ENCODE results near the gene MICAL2.

The MICAL2 gene

DNA sequence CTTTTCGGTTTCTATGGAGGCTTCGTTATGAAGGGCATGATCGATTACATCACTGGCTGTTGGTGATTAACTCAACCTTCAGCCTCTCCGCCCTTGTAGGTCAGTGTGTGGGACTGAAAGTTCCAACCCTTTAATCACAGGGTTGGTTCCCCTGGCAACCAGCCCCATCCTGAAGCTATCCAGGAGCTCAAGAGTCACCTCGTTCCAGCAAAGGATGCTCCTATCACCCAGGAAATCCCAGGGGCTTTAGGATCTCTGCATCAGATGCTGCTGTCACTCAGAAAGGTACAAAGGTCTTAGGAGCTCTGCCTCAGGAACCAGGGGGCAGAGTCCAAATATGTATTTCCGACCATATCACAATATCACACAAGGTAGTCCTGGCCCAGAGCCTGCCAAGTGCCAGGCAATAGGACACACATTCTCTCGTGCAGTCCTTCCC is 143.5 kb downstream of the MICAL2 start:
- no peak for DNase-seq

DNA sequence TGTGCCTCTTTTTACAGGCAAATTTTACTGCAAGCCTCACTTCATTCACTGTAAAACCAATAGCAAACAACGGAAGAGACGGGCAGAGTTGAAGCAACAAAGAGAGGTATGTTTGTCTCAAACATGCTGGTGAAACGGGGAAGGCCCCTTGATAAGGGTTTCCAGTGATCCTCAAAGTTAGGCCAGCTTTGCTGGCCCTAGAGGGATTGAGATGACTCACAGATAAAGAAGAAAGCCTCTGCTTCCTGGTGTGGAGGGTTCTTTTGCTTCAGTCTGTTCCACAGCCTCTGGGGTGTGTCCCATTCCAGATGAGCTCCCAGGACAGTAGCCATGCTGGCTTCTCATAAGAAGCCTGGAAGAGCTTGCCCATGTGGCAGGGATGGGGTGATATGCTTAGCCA is 148.1 kb downstream of the MICAL2 start:
- no peak for DNase-seq

GRCh38 chr11:12259956-12260355 is 149.6 kb downstream of the MICAL2 start:
- DNase-seq: no peak

DNA sequence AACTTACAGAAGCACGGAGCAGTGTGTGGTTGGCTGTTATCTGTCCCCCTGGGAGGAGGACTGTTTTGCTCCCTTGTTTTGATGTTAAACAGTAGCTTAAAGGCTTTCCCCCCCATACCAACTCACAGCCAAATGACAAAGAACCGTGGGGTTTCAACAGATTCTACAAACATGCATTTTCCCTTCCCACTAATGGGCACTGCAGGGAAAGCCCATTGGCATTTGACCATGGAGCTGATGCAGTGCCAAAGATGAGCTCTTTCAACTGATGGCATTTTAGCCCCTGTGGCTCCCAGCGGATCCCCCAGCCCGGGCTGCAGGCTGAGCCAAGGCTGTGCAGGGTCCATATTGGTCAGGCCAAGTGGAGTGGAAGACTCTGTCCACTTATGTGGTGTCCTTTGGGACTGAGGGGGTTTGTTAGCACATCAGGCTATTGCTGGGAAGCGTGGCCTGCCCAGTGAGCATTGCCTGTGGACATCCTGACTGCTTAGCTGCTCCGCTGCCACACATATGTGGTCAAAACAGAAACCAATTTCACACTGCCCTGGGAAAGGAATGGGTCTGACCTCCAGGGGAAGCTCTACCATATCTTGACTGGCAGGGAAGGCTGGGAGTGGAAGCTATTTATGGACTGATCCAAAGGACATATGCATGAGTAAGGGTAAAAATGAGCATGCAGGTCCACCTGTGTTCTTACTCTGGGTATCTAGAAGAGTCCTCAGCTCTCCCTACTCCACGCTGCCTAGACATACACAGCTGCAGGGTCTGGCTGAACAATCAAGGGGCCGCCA is 150.5 kb downstream of the MICAL2 start:
- no peak for DNase-seq

GRCh38 chr11:12261551-12261950 is 151.2 kb downstream of the MICAL2 start:
- no peak for DNase-seq

GRCh38 chr11:12263141-12263693 is 152.8 kb downstream of the MICAL2 start:
- no peak for DNase-seq

DNA sequence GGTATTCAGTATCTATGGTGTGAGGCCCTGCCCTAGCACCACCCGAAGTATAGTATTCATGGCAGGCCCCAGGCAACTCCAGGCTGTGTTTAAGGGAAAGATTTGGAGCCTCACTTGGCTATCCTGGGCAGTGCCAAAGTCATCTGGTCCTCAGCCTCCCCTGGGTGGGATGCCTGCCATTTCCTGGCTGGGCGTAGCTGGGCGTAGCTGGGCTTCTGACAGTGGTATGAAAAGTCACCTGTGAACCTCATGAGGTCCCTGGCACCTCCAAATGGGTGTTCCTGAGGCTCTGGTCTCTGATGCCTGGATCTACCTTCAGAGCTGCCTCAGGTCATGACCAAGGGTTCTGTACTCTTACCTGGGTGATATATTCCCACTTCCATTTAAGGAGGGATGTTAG is 154.0 kb downstream of the MICAL2 start:
- no peak for DNase-seq

GRCh38 chr11:12266132-12266531 is 155.7 kb downstream of the MICAL2 start:
- DNase-seq: no peak

- no peak for DNase-seq
Observed at GRCh38 chr11:12266943-12267342, 156.6 kb downstream of the MICAL2 start.

- no peak for DNase-seq
Observed at GRCh38 chr11:12267921-12268320, 157.5 kb downstream of the MICAL2 start.

- no peak for DNase-seq
Observed at GRCh38 chr11:12269104-12269441, 158.7 kb downstream of the MICAL2 start.

DNA sequence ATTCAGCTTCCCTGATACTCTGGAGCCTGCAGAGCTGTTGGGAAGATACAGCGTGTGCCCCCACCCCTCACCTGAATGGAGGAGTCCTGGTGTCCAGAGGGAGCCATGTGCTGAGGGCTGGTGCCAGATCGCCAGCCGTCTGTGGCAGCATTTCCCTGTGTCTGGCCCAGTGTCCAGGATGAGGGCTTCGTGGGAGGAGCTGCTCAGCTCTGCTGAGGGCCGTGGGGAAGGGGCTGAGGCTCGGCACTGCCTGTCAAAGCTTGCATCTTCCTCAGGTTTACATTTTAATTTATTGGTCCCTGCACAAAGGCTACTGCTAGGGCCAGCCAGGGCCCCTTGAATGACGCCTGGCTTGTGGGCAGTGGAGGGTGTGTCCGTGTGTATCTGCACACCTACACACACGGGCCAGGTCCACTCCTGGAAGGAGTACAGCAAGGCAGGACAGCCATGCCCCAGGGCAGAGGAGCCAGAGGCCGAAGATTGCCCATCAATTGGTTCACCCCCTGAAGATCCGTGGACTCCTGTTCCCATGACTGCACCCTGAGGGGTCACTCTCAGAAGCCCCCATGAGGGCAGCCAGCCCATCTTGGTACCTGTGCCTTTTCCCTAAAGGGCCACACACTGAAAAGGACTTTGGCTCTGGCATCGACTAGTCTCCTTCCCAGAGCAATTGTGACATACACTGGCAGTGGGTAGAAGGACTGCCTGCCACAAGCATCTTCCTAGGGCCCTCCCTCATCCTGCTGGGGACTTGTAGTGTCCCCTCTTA is 159.2 kb downstream of the MICAL2 start:
- no peak for DNase-seq

DNA sequence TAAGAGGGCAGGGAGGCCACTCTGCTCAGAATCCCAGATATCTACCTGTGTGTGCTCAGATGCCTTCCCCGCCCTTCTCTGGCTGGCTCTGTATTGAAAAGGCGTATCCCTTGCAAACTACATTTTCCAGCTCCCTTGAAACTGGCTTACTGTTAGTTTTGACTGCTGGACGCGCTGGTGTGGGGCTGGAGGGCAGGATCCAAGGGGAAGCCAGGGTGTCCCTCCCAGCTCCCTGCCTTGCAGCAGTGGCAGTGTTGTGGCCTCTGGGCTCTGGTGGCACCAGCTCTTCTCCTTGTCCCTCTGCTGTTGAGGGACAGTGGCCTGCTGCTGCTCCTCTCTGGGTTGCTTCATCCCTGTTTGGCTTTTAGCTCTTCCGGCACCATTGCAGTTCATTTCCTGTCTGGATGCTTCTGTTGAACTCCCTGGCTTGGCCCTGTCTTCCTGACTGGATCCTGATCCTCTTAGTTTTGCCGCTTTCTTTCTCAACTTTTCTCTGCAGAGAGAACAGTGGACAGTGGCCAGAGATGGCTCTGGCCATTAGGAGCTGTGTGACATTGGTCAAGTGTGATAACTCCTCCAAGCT is 159.9 kb downstream of the MICAL2 start:
- DNase-seq: no peak

DNA sequence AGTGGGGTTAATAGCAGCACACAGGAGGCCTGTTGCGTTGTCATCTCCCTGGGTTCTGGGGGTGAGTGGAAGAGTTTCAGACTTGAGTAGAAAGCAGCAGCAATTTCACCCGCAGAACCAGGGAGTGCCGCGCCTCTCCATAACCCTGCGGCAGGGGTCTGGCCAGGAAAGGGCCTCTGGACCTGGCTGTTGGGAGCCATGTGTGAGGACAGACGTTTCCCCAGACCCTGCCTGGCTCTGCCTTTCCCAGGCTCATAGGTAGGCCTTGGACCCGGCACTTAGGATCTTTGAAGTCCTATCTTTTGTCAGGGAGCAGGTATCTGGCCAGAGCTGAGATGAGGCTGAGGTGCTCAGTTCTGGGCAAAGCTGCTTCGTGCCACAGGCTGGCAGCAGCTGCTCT is 160.4 kb downstream of the MICAL2 start:
- no peak for DNase-seq

DNA sequence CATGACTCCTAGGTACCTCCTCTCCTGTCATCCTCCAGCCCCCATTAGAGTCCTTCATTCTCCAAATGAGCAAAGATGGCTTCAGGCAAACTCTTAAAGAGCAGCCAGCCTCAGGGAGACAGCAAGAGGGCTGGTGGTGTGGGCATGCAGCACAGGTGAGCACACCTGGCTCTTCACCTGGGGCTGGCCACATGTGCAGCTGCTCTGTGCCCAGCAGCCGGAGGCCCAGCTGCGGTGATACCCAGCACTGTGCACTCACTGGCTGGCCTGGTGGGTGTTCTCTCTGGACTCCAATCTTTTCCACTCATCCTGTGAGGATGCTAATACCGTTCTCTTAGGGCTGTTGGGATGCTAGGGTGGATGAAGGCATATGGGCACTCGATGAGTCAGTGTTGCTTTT is 160.9 kb downstream of the MICAL2 start:
- no peak for DNase-seq

DNA sequence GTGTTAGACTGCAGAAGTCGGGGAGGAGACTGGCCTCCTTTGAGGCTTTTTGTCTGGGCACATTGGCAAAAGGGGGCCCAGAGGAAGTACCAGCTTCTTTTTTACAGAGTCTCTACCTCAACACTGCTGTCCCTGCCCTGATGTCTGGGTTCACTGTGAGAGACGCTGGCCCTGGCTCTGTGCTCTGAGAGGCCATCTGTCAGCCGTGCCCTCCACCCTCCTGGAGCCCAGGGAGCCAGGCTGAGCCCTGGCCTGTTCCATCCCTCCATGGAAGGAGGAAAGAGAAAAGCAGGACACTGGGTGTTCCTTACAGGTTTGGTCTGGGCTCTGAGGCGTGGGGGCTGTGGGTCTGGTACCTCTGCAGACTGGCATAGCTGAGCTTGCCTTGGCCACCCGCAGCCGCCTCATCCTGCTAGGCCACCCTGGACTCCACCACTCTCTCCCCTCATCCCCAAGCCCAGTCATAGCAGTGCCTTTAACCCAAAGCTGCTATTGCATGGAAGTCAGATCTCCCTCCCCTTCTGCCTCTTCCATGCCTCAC is 161.5 kb downstream of the MICAL2 start:
- DNase-seq: no peak

- no peak for DNase-seq
Observed at GRCh38 chr11:12272821-12273617, 162.6 kb downstream of the MICAL2 start.

DNA sequence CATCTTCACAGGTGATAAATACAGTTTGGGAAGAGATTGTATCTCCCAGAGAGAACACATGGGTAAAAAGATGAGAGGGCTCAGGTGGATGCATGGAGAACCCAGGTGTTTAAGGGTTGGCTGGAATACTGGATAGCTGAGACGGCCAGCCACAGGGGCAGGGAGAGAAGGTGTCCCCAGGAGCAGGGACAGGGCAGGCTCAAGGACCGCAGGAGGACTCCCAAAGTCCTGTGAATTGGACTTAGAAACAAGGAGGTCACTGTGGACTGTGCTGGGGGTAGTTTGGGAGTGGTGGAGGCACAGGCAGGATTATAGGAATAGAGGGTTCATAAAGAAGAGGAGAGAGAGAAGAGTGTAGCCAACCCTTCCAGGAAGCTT is 163.2 kb downstream of the MICAL2 start:
- no peak for DNase-seq

DNA sequence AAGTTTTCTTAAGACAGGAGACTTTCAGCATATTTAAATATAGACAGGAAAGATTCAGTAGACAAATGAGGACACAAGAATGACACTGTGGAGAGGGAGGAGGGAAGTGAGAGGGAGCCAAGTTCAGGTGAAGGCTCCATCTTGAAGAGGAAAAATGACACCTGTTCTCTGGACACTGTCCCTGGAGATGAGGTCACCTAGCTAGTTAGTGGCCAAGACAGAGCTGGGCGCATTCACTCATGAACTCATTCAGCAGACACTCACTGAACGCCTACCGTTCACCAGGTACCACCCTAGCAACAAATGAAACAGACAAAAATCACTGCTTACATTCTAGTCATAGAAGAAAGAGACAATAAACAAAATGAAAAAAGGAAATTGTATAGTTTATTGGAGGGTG is 163.7 kb downstream of the MICAL2 start:
- no peak for DNase-seq

DNA sequence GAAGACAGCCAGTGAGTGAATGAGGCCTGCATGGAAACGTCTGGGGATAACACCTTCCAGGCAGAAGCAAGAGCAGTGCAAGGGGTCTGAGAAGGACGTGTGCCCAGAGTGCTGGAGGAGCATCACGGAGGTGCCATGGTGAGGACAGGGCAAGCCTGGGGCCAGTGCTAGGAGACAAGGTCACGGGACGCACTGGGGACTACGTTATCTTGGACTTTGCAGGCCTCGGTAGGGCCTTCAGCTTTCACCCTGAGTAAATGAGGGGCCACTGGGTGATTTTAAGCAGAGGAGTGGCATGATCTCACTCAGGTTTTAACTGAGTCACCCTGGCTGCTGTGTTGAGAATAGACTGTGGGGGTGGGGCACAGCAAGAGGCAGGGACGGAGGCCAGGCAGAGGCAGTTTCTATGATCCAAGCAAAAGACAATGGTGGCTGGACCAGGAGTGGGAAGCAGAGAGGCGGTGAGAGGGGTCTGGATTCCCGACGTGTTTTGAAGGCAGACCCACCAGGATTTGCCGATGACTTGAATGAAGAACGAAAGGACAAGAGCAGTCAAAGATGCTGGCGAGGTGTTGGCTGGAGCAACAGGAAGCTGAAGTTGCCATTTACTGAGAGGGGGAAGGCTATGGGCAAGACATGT is 164.3 kb downstream of the MICAL2 start:
- DNase-seq: no peak

GRCh38 chr11:12275818-12276217 is 165.4 kb downstream of the MICAL2 start:
- no peak for DNase-seq

DNA sequence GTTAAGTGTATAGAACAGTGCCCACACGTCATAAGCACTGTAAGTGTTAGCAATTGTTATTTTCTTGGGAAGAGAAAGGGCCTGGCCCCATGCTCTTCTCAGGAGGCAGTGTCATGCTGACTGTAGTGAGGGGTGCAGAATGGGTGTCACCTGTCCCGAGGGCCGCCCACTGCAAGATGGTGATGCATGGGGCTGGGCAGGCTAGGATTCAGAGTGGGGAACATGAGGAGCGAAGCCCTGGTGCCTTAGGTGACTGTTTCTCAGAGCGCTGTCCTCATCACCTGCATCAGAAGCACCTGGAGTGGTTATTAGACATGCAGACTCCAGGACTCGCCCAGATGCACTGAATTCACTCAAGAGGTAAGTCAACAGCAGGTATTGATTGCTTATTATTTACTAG is 166.0 kb downstream of the MICAL2 start:
- DNase-seq: no peak
